DND-41 (cell line): Measurements from ENCODE around the gene TMEM164.

Experiments used
- EZH2 ChIP-seq: IDR thresholded peaks from 3 replicates; pipeline ENCODE4 v1.6.1; 2012; ENCODE audit warnings: borderline replicate concordance, low read depth, mild to moderate bottlenecking, moderate library complexity, low read length, inconsistent platforms; ENCODE audit not compliant: severe bottlenecking
- TF ChIP-seq, protein P1 (sequence below): IDR thresholded peaks from 2 replicates; pipeline ENCODE4 v1.5.1; 2012; ENCODE audit warnings: borderline replicate concordance, low read length, moderate library complexity, mild to moderate bottlenecking; ENCODE audit not compliant: poor library complexity, severe bottlenecking; ENCODE audit errors: extremely low read depth

- TF ChIP-seq EZH2 = no peak
- TF ChIP-seq, protein P1, sequence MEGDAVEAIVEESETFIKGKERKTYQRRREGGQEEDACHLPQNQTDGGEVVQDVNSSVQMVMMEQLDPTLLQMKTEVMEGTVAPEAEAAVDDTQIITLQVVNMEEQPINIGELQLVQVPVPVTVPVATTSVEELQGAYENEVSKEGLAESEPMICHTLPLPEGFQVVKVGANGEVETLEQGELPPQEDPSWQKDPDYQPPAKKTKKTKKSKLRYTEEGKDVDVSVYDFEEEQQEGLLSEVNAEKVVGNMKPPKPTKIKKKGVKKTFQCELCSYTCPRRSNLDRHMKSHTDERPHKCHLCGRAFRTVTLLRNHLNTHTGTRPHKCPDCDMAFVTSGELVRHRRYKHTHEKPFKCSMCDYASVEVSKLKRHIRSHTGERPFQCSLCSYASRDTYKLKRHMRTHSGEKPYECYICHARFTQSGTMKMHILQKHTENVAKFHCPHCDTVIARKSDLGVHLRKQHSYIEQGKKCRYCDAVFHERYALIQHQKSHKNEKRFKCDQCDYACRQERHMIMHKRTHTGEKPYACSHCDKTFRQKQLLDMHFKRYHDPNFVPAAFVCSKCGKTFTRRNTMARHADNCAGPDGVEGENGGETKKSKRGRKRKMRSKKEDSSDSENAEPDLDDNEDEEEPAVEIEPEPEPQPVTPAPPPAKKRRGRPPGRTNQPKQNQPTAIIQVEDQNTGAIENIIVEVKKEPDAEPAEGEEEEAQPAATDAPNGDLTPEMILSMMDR = no peak
Measured at GRCh38 chrX:109958266-109958665, 44.6 kb upstream of the TMEM164 start.
